K562 (cell line): ENCODE measurements around the gene LCTL. TPM values are rescaled to one million over a fixed set of nuclear protein-coding genes. Genes with fewer than 3 reads are reported as not detected.

Experiments
- ASH1L ChIP-seq: fragments of 450-650 bp; IDR thresholded peaks from 2 replicates; pipeline ENCODE4 v1.6.1; 2018; ENCODE audit warnings: borderline replicate concordance, mild to moderate bottlenecking, low read depth; ENCODE audit not compliant: partially characterized antibody
- BCL6 ChIP-seq: fragments of 250-450 bp; sonication (Bioruptor Pico); IDR thresholded peaks from 2 replicates; pipeline ENCODE4 v1.4.0; 2020
- CTBP1 ChIP-seq: fragments of 450-650 bp; IDR thresholded peaks from 2 replicates; pipeline ENCODE4 v1.6.1; 2016; ENCODE audit warnings: borderline replicate concordance
- DIDO1 ChIP-seq: fragments of 450-650 bp; IDR thresholded peaks from 2 replicates; pipeline ENCODE4 v1.6.1; 2016; ENCODE audit warnings: low read depth, missing biosample characterization, missing genetic modification characterization
- HLTF ChIP-seq: fragments of 450-650 bp; IDR thresholded peaks from 2 replicates; pipeline ENCODE4 v1.6.1; 2016
- KAT8 ChIP-seq: fragments of 450-650 bp; IDR thresholded peaks from 2 replicates; pipeline ENCODE4 v1.6.1; 2016; ENCODE audit warnings: low read depth, mild to moderate bottlenecking
- L3MBTL2 ChIP-seq: fragments of 450-650 bp; IDR thresholded peaks from 2 replicates; pipeline ENCODE4 v1.6.1; 2016; ENCODE audit warnings: mild to moderate bottlenecking, moderate library complexity
- MXD1 ChIP-seq: fragments of 250-450 bp; sonication (Bioruptor Pico); IDR thresholded peaks from 2 replicates; pipeline ENCODE4 v1.8.0; 2021; ENCODE audit warnings: borderline replicate concordance, mild to moderate bottlenecking, moderate library complexity; ENCODE audit not compliant: poor library complexity, severe bottlenecking
- NKRF ChIP-seq: fragments of 450-650 bp; IDR thresholded peaks from 2 replicates; pipeline ENCODE4 v1.6.1; 2016; ENCODE audit warnings: borderline replicate concordance
- NR0B1 ChIP-seq: fragments of 450-650 bp; IDR thresholded peaks from one replicate; pipeline ENCODE4 v1.6.1; 2018; ENCODE audit warnings: mild to moderate bottlenecking, moderate library complexity; ENCODE audit not compliant: partially characterized antibody
- NUFIP1 ChIP-seq: fragments of 450-650 bp; IDR thresholded peaks from 2 replicates; pipeline ENCODE4 v1.6.1; 2018; ENCODE audit not compliant: partially characterized antibody
- POLR2G ChIP-seq: fragments of 200-400 bp; formaldehyde crosslinking; IDR thresholded peaks from 2 replicates; pipeline ENCODE4 v1.6.1; 2017; ENCODE audit warnings: low read depth, mild to moderate bottlenecking, antibody characterized with exemption, low read length, moderate library complexity
- SFPQ ChIP-seq: fragments of 200-400 bp; formaldehyde crosslinking; IDR thresholded peaks from 2 replicates; pipeline ENCODE4 v1.6.1; 2017; ENCODE audit warnings: mild to moderate bottlenecking, low read depth, low read length, moderate library complexity
- SMARCA5 ChIP-seq: fragments of 450-650 bp; IDR thresholded peaks from 2 replicates; pipeline ENCODE4 v1.6.1; 2016
- SMARCB1 ChIP-seq: IDR thresholded peaks from 2 replicates; pipeline ENCODE4 v1.6.1; 2011; ENCODE audit warnings: improper control_type of control experiment, low read depth; ENCODE audit not compliant: insufficient read length
- SMARCC2 ChIP-seq: fragments of 450-650 bp; IDR thresholded peaks from 2 replicates; pipeline ENCODE4 v1.6.1; 2017; ENCODE audit warnings: antibody characterized with exemption, moderate library complexity, mild to moderate bottlenecking, low read depth
- U2AF2 ChIP-seq: fragments of 200-400 bp; formaldehyde crosslinking; optimal IDR thresholded peaks from 2 replicates; pipeline ENCODE3; 2017; ENCODE audit warnings: low read depth, mild to moderate bottlenecking, low read length
- YY1 ChIP-seq, 3 experiments: IDR thresholded peaks; 2 replicates each; pipeline ENCODE4 v1.6.1; 2011; ENCODE audit warnings: low read length in 2 of 3, mild to moderate bottlenecking in 2 of 3, moderate library complexity in 2 of 3, borderline replicate concordance in 1 of 3, control low read depth in 1 of 3, low read depth in 1 of 3; ENCODE audit not compliant: insufficient read depth in 3 of 3, insufficient replicate concordance in 2 of 3, control insufficient read depth in 1 of 3, insufficient read length in 1 of 3; ENCODE audit errors: extremely low read depth in 1 of 3
- ZNF140 ChIP-seq: fragments of 250-450 bp; sonication (Bioruptor Pico); IDR thresholded peaks from 2 replicates; pipeline ENCODE4 v1.8.0; 2021; ENCODE audit warnings: moderate library complexity, mild to moderate bottlenecking, inconsistent platforms
- ZNF444 ChIP-seq: fragments of 250-450 bp; sonication (Bioruptor Pico); IDR thresholded peaks from 2 replicates; pipeline ENCODE4 v1.4.0; 2020; ENCODE audit warnings: mild to moderate bottlenecking, moderate library complexity
- ZNF699 ChIP-seq: fragments of 250-450 bp; sonication (Bioruptor Pico); IDR thresholded peaks from 2 replicates; pipeline ENCODE4 v1.8.0; 2021; ENCODE audit warnings: mild to moderate bottlenecking, moderate library complexity; ENCODE audit not compliant: insufficient replicate concordance
- ZNF76 ChIP-seq: fragments of 250-450 bp; sonication (Bioruptor Pico); IDR thresholded peaks from 2 replicates; pipeline ENCODE4 v1.4.0; 2020; ENCODE audit warnings: mild to moderate bottlenecking, moderate library complexity, borderline replicate concordance
- ZNF780A ChIP-seq: fragments of 250-450 bp; sonication (Bioruptor Pico); IDR thresholded peaks from 2 replicates; pipeline ENCODE4 v1.5.0; 2021; ENCODE audit warnings: mild to moderate bottlenecking
- polyA plus RNA-seq, 8 experiments: library from polyadenylated mRNA; depleted of rRNA in 4 of 8; stranded (reverse) in 5 of 8; unstranded in 3 of 8; fragments of >200 nt; fragmentation: Nextera tagmentation in 2 of 8; fragmentation: Illumina TruSeq in 1 of 8; extraction: Ambion mirVana in 2 of 8; extraction: Trizol in 1 of 8; gene quantifications; 2 replicates each; pipeline versions ENCODE4 v1.2.1 to v1.2.3, GENCODE V29; 2011 to 2014; ENCODE audit warnings: inconsistent platforms in 1 of 8, missing spikeins in 1 of 8
- total RNA-seq, 7 experiments: library from RNA; depleted of rRNA in 6 of 7; stranded (reverse); fragments of >200 nt in 6 of 7; fragmentation: Illumina TruSeq in 2 of 7; extraction: Trizol in 2 of 7; gene quantifications; 2 replicates each; pipeline versions ENCODE4 v1.2.1 to v1.2.3, GENCODE V29; 2011 to 2021; ENCODE audit warnings: low replicate concordance in 1 of 7

LCTL gene
- total and polyA plus RNA-seq, 9 of the 15 experiments (the other 6 are each of a cell fraction or from before 2014, with no cell fraction given): 0.08 to 0.31 (median 0.17) TPM; not detected in 6

- TF ChIP-seq SMARCB1 (no peak), SMARCA5 (peak; percentile 37; the same call in 1 of the 2 replicates), NUFIP1 (no peak), DIDO1 (tag) (no peak), ZNF699 (CRISPR knock-in tag) (no peak), YY1 (IDR thresholded peaks at IDR 0.05; ENCODE audit: borderline replicate concordance in 1 of 3, control insufficient read depth in 1 of 3, extremely low read depth in 1 of 3, insufficient read depth in 3 of 3, insufficient read length in 1 of 3, insufficient replicate concordance in 2 of 3, low read depth in 1 of 3, low read length in 2 of 3) (no peak), BCL6 (CRISPR knock-in tag) (no peak), U2AF2 (no peak), ZNF444 (no peak), HLTF (no peak), MXD1 (CRISPR knock-in tag) (no peak), POLR2G (no peak), ZNF76 (CRISPR knock-in tag) (no peak), CTBP1 (peak; percentile 51; the same call in 1 of the 2 replicates), ZNF140 (CRISPR knock-in tag) (no peak), ASH1L (no peak), NKRF (no peak), ZNF780A (CRISPR knock-in tag) (no peak), SMARCC2 (no peak), NR0B1 (no peak), KAT8 (no peak), SFPQ (no peak), L3MBTL2 (peak; percentile 46; the same call in 1 of the 2 replicates)
These were observed 26.9 kb upstream of the LCTL start (continued) for GRCh38 chr15:66592505-66593218.
